WI38 (cell line): ENCODE measurements around the gene KLHDC4.

Experiments
- H3K4me3 ChIP-seq: 2 replicates; pipeline ENCODE4 v1.5.1; 2011; ENCODE audit warnings: low read depth, mild to moderate bottlenecking, control low read depth, low read length
- TF ChIP-seq, protein P1 (sequence below): IDR thresholded peaks from 2 replicates; pipeline ENCODE4 v1.5.1; 2012; ENCODE audit warnings: low read depth, mild to moderate bottlenecking, control low read depth, low read length

Gene KLHDC4

DNA sequence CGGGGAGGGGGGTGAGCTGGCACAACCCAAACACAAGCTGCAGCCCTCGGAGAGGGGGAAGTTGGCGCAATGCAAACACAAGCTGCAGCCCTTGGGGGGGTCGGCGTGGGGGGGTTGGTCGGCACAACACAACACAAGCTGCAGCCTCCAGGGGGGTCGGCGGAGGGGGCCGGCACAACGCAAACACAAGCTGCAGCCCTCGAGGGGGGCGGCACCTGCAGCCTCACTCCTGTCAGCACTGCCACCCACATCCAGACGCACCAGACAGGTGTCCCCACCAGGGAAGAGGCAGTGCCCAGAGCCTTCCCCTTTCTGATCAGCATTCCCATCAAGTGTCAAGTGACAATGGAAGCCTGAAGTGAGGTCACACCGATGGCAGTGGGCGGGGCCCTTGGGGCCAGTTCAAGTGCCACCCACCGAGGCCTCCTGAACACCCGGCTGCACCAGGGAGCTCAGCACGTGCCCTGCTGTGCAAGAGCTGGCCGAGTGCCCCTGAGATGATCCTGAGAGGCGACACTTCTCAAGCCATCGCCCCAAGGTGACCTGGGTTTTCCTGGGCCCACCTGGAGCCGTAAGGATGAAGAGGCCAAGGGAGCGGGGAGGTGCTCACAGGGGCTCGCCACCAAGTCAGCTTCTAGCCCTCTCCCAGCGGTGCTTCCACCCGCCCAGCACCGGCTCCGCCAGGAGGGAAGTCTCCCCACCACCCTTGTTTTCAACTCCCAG is 59.3 kb downstream of the KLHDC4 start:
- H3K4me3 ChIP-seq, result no peak overlapping the region
- TF ChIP-seq, protein P1, sequence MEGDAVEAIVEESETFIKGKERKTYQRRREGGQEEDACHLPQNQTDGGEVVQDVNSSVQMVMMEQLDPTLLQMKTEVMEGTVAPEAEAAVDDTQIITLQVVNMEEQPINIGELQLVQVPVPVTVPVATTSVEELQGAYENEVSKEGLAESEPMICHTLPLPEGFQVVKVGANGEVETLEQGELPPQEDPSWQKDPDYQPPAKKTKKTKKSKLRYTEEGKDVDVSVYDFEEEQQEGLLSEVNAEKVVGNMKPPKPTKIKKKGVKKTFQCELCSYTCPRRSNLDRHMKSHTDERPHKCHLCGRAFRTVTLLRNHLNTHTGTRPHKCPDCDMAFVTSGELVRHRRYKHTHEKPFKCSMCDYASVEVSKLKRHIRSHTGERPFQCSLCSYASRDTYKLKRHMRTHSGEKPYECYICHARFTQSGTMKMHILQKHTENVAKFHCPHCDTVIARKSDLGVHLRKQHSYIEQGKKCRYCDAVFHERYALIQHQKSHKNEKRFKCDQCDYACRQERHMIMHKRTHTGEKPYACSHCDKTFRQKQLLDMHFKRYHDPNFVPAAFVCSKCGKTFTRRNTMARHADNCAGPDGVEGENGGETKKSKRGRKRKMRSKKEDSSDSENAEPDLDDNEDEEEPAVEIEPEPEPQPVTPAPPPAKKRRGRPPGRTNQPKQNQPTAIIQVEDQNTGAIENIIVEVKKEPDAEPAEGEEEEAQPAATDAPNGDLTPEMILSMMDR, result no peak

DNA sequence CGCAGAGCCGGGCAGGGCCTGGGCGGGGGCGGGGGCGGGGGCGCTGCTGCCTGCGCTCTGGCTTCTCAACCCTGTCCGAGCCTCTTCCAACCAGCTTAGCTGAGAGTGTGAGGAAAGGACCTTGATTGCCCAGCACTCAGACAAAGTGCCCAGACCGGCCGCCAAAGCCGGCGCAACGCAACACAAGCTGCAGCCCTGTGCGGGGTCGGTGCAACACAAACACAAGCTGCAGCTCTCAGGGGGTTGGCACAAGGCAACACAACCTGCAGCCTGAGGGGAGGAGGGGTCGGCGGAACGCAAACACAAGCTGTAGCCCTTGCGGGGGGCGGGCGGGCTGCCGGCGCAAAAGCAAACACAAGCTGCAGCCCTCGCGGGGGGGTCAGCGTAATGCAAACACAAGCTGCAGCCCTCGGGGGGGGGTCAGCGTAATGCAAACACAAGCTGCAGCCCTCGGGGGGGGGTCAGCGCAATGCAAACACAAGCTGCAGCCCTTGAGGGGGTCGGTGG is 60.0 kb downstream of the KLHDC4 start:
- no peak overlapping the region for H3K4me3 ChIP-seq
- TF ChIP-seq, protein P1, result no peak

DNA sequence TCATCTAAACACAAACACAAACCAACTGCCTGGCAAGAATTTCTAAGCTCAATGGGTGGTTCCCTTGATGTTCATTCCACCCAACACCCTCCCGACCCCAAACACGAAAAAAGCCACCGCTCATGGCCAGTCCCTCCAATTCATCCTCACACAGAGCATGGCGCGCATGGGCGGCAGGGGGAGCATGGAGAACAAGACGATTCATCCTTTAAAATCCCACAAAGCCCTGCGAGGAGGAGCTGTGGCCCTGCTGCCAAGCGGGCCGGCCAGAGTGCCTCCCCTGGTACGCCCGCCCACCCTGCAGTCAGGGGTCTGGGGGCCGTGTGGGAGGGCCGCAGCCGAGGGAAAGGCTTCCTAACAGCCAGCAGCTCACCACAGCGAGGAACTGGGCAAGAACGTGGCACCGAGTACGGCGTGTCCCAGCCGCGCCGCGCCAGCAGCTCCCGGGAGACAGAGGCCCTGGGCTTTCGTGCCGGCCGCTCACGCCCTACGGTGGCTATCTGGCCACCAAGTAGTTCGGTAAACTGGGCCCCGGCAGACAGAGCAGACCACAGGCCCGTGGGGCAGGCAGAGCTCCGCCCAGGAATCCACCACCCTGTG is 60.9 kb downstream of the KLHDC4 start:
- H3K4me3 ChIP-seq, result no peak overlapping the region
- TF ChIP-seq, protein P1, result no peak

DNA sequence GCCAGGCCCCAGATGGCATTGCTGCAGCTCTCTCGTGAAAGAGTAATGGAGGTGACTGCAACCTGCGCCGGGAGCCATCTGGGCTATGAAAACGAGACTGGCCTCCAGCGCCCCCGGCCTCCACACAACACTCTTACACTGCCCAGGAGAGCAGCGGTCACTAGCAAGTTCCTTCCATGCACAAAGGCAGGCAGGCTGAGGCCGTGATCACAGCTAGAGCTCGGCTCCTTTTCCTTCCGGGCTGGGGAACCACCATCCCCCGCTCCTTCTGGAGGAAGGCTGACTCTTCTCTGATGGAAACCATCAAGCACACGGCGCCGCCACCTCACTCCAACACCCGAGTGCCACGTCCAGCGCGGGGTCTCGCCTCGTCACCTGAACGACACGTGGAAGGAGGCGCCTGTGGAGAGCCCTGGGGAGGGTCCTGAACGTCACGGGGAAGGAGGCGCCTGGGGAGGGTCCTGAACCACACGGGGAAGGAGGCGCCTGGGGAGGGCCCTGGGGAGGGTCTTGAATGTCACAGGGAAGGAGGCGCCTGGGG is 61.9 kb downstream of the KLHDC4 start:
- TF ChIP-seq, protein P1, result no peak
- H3K4me3 ChIP-seq, result no peak overlapping the region

DNA sequence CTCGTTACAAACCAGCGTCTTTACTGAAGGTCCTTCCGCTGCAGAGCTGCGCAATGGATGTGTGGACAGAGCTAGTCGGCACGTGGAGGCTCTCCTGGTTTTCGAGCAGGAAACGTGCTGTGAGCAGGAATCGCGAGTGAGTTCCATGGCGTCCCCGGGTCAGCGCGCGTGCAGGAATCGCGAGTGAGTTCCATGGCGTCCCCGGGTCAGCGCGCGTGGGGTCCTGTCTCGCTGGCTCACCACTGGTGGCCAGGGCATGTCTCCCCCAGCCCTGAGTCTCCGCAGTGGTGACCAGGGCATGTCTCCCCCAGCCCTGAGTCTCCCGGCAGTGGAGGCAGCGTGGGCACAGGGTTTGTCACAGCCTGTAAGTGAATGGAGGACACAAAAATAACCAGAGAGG is 62.7 kb downstream of the KLHDC4 start:
- TF ChIP-seq, protein P1, result no peak
- no peak overlapping the region for H3K4me3 ChIP-seq

DNA sequence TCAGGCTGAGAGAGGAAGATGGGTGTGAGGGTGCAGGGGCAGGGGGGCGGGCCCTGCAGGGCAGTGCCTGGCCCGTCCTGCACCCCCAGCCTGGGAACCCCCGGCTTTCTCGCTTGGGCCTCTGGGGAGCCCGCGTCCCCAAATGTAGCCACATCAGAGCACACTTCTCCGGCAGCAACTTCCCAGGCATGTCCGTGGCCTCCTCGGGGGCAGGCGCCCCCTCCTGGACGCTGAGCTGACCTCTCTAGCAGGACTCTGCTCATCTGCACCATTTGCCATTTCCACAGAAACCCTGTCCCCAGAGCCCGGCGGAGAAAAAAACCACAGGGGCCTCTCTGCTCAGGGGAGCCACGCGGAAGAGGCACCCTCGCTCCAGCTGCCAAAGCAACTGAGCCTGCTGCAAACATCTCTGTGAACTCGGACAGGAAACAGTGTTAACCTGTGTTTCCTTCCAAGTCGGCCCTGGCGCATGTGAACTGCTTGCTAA is 63.4 kb downstream of the KLHDC4 start:
- H3K4me3 ChIP-seq, result no peak overlapping the region
- TF ChIP-seq, protein P1, result peak; percentile 62

DNA sequence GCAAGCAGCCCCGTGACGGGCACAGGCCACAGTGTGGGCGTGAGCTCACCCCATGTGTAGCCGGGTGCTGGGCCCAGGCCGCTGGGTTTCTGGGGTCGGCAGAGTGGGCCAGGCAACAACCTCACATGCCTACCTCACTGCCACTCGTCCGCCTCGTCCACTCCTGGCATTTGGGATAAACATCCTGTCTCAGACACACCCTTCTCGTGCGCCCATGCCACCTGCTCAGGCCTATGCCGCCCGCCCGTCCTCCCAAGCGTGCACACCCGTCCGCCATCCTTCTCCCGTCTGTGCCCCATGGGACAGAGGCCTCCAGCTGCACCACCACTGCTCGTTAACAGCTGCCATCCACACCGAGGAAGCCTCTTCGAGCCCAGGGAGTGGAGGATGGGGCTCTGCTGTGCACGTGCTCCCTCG is 64.3 kb downstream of the KLHDC4 start:
- TF ChIP-seq, protein P1, result no peak
- H3K4me3 ChIP-seq, result no peak overlapping the region
